ENCODE measurements around the gene FIBCD1.

The FIBCD1 gene

DNA sequence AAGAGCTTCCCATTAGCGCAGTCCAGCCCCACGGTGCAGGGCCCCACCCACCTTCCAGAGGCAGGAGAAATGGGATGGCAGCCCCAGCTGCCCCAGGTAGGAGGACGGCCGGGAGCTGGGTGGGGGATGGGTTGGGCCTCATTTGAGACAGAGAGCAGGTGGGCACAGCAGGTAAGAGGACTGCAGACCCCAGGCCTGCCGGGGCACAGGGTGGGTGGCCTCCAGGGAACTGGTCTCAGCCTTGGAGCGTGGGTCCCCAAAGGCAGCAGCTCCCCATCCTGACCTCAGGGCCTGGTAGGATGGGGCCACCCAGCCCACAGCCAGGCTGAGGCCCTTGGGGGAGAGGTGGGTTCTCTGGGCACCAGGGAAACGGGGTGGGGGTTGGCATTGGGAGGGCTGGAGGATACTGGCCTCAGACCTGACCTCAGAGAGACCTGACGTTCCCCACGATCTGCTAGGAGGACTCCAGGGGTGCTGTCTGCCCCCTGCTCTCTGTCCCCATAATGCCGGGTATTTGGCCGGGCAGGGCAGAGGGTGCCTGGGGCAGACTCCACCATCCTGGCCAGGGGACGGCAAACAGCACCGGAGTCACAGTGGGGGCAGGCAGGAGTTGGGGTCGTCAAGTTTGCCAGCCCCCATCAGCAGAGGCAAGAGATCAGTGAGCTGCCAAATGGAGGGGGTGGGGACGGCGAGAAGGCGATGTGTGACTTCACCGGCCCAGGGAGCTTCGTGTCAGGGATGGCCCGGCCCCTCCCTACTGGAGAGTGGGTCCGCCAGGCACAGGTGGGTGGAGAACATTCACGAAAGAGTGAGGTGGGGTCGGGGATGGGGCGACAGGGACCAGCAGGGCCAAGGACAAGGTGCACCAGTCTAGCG, 35.6 kb downstream of the FIBCD1 start:
- in situ Hi-C loops (cut with MboI; ENCODE audit: low pct_unique_long_range_greater_than_20kb, low sequenced_read_pairs, unreplicated experiment), result no loop called here
- TF ChIP-seq, protein P1, sequence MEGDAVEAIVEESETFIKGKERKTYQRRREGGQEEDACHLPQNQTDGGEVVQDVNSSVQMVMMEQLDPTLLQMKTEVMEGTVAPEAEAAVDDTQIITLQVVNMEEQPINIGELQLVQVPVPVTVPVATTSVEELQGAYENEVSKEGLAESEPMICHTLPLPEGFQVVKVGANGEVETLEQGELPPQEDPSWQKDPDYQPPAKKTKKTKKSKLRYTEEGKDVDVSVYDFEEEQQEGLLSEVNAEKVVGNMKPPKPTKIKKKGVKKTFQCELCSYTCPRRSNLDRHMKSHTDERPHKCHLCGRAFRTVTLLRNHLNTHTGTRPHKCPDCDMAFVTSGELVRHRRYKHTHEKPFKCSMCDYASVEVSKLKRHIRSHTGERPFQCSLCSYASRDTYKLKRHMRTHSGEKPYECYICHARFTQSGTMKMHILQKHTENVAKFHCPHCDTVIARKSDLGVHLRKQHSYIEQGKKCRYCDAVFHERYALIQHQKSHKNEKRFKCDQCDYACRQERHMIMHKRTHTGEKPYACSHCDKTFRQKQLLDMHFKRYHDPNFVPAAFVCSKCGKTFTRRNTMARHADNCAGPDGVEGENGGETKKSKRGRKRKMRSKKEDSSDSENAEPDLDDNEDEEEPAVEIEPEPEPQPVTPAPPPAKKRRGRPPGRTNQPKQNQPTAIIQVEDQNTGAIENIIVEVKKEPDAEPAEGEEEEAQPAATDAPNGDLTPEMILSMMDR (IDR thresholded peaks at IDR 0.05; ENCODE audit: extremely low read depth, insufficient read depth, missing control alignments), result no peak
- no peak for DNase-seq (ENCODE audit: low spot score)

DNA sequence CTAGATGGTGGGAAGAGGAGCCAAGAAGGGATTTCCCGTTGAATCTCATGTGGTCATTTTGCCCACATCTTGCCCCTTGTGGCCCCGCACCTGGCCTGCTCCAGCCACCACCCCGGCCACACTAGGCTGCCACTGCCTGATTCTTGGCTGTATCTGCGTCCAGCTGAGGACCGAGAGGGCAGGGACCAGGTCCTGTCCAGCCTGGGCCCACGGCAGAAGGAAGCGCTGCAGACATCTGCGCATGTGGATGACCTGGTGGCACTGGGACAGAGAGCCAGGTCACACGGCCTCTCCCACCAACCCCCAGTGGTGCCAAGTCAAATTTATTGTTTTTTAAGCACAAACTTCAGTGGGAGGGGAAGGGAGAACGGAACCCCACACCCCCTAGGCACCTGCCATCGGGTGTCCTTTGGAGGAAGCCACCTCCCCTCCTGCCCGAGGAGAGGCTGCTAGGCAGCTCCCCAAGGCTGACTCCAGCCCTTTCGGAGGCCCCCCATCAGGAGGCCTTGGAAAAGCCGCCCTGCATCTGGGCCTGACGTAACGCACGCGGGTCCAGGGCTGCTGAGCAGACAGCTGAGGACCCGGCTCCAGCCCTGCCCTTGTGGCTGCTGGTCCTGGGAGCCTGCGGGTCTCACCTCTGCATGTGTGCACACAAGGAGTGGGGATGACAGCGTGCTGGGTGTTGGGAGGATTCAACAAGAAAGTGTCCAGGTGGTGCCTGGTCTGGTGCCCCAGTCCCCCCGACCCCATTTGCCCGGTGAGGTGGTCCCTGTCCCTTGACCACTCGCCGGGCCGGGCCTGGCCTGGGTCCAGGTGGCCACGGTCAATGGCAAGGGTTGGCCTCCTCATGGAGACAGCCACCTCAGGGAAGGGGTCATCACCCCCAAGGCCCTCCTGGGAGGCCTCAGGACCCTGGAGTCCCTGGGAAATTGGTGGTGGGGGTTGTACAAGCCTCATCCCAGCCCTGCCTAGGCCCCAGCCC, 36.6 kb downstream of the FIBCD1 start:
- in situ Hi-C loops (cut with MboI; ENCODE audit: low pct_unique_long_range_greater_than_20kb, low sequenced_read_pairs, unreplicated experiment), result no loop called here
- TF ChIP-seq, protein P1 (IDR thresholded peaks at IDR 0.05; ENCODE audit: extremely low read depth, insufficient read depth, missing control alignments), result no peak
- DNase-seq (ENCODE audit: low spot score), result no peak

DNA sequence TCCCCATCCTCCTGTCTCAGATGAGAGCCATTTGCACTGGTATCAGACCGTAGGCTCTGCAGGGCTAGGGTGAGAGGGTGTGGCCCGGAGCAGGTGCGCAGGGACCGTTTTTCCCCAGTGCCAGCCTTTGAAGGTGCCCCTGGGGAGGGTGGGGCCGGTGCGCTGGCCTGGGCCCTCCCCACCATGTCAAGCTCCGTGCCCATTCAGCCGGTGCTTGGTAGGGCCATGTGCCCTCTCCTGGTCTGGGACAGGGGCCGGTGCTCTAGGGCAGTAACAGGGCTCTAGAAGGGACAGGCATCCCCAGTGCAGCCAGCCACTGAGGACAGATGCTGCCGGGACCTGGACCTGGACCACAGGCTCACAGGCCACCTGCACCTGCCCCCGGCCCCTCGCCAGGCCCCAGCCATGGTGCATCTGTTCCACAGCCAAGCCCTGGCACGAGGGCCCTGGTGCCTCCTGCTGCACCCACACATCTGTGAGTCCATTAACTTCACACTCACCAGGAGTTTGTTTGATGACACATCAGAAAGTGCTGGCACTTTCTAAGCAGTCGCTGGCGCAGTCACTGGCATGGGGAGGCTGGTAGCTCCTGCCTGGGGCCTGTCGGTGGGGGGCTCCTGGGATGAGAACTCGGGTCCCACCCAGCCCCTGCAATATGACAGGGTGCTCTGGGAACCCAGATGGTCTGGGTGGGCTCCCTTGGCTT, 37.4 kb downstream of the FIBCD1 start:
- in situ Hi-C loops (cut with MboI; ENCODE audit: low pct_unique_long_range_greater_than_20kb, low sequenced_read_pairs, unreplicated experiment), result no loop called here
- TF ChIP-seq, protein P1 (IDR thresholded peaks at IDR 0.05; ENCODE audit: extremely low read depth, insufficient read depth, missing control alignments), result no peak
- no peak for DNase-seq (ENCODE audit: low spot score)

DNA sequence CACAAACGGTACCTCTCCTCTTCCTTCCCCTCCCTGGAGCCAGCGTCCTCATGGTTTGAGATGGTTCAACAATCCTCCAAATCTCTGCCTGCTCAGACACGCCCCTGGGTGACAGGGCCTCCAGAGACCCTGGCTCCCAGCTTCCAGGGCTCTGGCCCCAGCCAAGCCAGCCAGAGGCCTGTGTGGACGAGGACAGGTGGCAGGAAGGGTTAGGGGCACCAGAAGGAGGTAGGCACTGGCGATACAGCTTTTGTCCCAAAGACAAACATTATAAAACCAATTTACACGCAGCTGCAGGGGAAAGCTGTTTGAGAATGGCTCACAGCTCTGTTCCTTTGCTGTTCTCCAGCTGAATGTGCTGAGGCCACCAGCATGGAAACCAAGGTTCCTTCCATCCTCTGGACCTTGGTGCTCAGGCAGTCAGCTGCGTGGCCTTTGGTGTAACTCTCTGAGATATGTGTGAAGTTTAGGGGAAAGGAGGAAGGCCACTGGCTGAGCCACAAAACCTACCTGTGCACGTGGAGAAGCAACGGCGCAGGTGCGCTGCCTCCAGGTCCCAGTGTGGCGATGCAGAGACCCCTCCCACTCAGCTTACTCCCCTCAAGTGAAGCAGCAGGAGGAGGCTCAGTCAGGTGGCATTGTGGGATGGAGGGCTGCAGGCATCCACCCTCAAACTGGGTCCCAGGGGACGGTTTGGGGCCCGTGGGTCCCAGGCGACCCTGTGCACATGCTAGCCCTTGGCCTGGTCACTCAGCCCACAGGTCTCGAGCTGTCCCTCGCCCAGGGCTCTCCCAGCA, 38.1 kb downstream of the FIBCD1 start:
- TF ChIP-seq, protein P1 (IDR thresholded peaks at IDR 0.05; ENCODE audit: extremely low read depth, insufficient read depth, missing control alignments), result no peak
- in situ Hi-C loops (cut with MboI; ENCODE audit: low pct_unique_long_range_greater_than_20kb, low sequenced_read_pairs, unreplicated experiment), result no loop called here
- no peak for DNase-seq (ENCODE audit: low spot score)

DNA sequence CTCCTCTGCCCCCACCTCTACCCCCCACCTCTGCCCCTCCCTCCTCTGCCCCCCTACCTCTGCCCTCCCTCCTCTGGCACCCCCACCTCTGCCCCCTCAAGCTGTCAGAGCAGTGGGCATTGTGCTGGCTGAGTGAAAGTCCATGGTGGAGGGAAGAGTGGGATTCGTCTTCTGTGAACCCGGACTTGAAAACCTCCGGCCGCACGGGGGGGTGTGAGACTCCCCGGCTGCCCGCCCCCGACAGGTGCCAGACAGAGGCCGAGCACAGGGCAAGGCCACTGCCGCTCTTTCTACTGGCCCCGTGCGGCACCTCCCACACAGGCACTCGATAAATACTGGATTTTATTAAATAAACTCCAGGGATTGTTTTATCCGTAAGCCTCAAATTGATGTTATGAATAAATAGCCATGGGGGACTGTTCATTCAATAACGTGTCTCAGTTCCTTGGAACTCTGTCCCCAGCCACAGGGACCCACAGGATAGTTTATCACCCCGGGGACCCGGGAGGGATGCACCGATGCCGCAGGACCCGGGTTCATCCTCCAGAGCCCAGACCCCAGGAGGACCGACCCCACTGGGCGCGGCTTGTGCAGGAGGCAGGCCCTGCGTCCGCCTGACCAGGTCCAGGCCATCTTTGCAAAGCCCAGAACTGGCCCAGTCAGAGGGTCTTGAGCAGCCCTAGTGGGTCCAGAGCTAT, 39.8 kb downstream of the FIBCD1 start:
- TF ChIP-seq, protein P1 (IDR thresholded peaks at IDR 0.05; ENCODE audit: extremely low read depth, insufficient read depth, missing control alignments), result no peak
- DNase-seq (ENCODE audit: low spot score), result no peak
- in situ Hi-C loops (cut with MboI; ENCODE audit: low pct_unique_long_range_greater_than_20kb, low sequenced_read_pairs, unreplicated experiment), result no loop called here
